Putamen (tissue), 1 donor: ENCODE results near the gene SHMT1.

Experiments used
- DNase-seq: peaks from one replicate; pipeline ENCODE4 v3.0.0-alpha.2; 2016; ENCODE audit warnings: low spot score

The SHMT1 gene

GRCh38 chr17:18281788-18282187 is 81.6 kb downstream of the SHMT1 start:
- DNase-seq: no peak

- no peak for DNase-seq
These were observed 82.5 kb downstream of the SHMT1 start for GRCh38 chr17:18280766-18281371.

- no peak for DNase-seq
These were observed 83.1 kb downstream of the SHMT1 start for GRCh38 chr17:18280249-18280648.

GRCh38 chr17:18278867-18279266 is 84.5 kb downstream of the SHMT1 start:
- DNase-seq: no peak
